ENCODE data around the gene NEU1. TPM values are rescaled to one million over a fixed set of nuclear protein-coding genes. Genes with fewer than 3 reads are reported as not detected.
A peak's percentile ranks its signal among the peaks of the same experiment; 100 is the strongest.

NEU1 gene
- total RNA-seq, 1 experiment from 2014 or later = 36.2 TPM

GRCh38 chr6:31834367-31835250 is 28.0 kb downstream of the NEU1 start:
- no peak overlapping the region for H3K56ac ChIP-seq (ENCODE audit: insufficient read length, low read depth, low read length)
- H2BK15ac ChIP-seq (ENCODE audit: low read depth, low read length) = no peak overlapping the region
- peaks cover 25% of the 10 kb centered on the region; the same call in 1 of the 2 replicates for H3K79me2 ChIP-seq (ENCODE audit: insufficient read depth, low read length)
- DNase-seq = peak; percentile 86
- peaks cover 0 to 6% of the 10 kb centered on the region in 2 experiments; a peak in 2 of 5 replicates for H3K9me3 Mint-ChIP-seq
- peak overlapping the region; percentile 57 for H3K27ac ChIP-seq (ENCODE audit: insufficient read length, low read depth, low read length)
- H3K18ac ChIP-seq (ENCODE audit: insufficient read length, low read depth, low read length) = peak overlapping the region; percentile 72
- peaks cover 23 to 31% of the 10 kb centered on the region in 2 experiments for H3K4me1 Mint-ChIP-seq
- no peak overlapping the region for H2AK5ac ChIP-seq (ENCODE audit: insufficient read length, low read length)
- peaks cover 1% of the 10 kb centered on the region; the same call in 1 of the 2 replicates for H3K27me3 Mint-ChIP-seq (ENCODE audit: low read depth)
- H3K79me1 ChIP-seq (ENCODE audit: insufficient read depth, low read depth, low read length, poor library complexity, severe bottlenecking) = peaks cover 3% of the 10 kb centered on the region
- no peak overlapping the region for H3K4ac ChIP-seq (ENCODE audit: low read depth, low read length)
- H3K27ac Mint-ChIP-seq = peak overlapping the region; percentile 100
- peak overlapping the region; percentile 93 for H3K9ac ChIP-seq (ENCODE audit: extremely low read depth, insufficient read length, low read length)
- H2BK120ac ChIP-seq (ENCODE audit: low read depth, low read length, poor library complexity, severe bottlenecking) = no peak overlapping the region
- H3K4me1 ChIP-seq (ENCODE audit: insufficient read depth, low read length) = no peaks in the 10 kb centered on the region
- no peak overlapping the region for H3T11ph ChIP-seq (ENCODE audit: low read length)
- H4K8ac ChIP-seq (replicated peaks; ENCODE audit: insufficient read length, low read depth, low read length) = no peak overlapping the region
- peaks cover 45 to 47% (median 47%) of the 10 kb centered on the region in 3 experiments for H3K36me3 Mint-ChIP-seq (ENCODE audit: insufficient read depth in 1 of 3, low read depth in 3 of 3)
- H3K14ac ChIP-seq (ENCODE audit: insufficient read depth, low read length) = peak overlapping the region; percentile 81
- H2BK5ac ChIP-seq (ENCODE audit: insufficient read length, low read length) = peak overlapping the region; percentile 36
- H4K5ac ChIP-seq (ENCODE audit: insufficient read length, low read depth, low read length) = no peak overlapping the region
- H2AFZ ChIP-seq (ENCODE audit: low read length) = no peak overlapping the region
- H3K23ac ChIP-seq (ENCODE audit: insufficient read length, low read depth, low read length) = no peak overlapping the region
- no peak for TF ChIP-seq CTCF (conservative IDR thresholded peaks at IDR 0.05)
- no peak overlapping the region for H2BK20ac ChIP-seq (ENCODE audit: low read depth, low read length, poor library complexity, severe bottlenecking)
- H3K4me3 Mint-ChIP-seq = peak overlapping the region; percentile 98 to 100
- H3K9me3 ChIP-seq (ENCODE audit: control insufficient read depth, low read depth, low read length) = no peaks in the 10 kb centered on the region
- WGBS (ENCODE audit: extremely low coverage, insufficient read length, low lambda C conversion rate) = no CpG with 5 or more reads among the region's 59 CpGs
- no peak overlapping the region for H2BK12ac ChIP-seq (ENCODE audit: insufficient read length, low read depth, low read length)
- no peaks in the 10 kb centered on the region for H3K27me3 ChIP-seq (ENCODE audit: insufficient read depth, low read length)
- H4K20me1 ChIP-seq (ENCODE audit: control insufficient read depth, insufficient read depth, insufficient read length) = no peaks in the 10 kb centered on the region
- H3K4me2 ChIP-seq (ENCODE audit: insufficient read depth, insufficient read length, low read length) = peak overlapping the region; percentile 90
- peaks cover 34% of the 10 kb centered on the region for H3K23me2 ChIP-seq (ENCODE audit: insufficient read length, low read depth, low read length, poor library complexity, severe bottlenecking)
- no peak overlapping the region for H4K91ac ChIP-seq (ENCODE audit: insufficient read length, low read depth, low read length)
